ENCODE data around the gene DSP.

DNA sequence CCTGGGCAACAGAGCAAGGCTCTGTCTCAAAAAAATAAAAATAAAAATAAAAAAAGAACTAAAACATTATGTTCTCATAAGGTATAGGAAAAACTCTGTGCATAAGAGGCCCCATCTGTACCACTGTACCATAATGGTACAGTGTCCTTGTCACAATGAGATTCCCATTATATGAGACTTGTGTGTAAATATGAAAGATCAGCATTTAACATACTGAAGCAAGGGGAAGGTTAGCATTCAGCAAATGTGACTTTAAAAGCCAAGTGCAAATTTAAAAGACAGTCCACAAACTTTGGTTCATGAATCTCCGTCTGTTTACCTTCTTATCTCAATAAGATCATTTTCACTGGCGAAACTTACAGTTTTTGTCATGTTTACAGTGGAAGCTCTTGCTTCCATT, 16.2 kb downstream of the DSP start:
- TF ChIP-seq, protein P1, sequence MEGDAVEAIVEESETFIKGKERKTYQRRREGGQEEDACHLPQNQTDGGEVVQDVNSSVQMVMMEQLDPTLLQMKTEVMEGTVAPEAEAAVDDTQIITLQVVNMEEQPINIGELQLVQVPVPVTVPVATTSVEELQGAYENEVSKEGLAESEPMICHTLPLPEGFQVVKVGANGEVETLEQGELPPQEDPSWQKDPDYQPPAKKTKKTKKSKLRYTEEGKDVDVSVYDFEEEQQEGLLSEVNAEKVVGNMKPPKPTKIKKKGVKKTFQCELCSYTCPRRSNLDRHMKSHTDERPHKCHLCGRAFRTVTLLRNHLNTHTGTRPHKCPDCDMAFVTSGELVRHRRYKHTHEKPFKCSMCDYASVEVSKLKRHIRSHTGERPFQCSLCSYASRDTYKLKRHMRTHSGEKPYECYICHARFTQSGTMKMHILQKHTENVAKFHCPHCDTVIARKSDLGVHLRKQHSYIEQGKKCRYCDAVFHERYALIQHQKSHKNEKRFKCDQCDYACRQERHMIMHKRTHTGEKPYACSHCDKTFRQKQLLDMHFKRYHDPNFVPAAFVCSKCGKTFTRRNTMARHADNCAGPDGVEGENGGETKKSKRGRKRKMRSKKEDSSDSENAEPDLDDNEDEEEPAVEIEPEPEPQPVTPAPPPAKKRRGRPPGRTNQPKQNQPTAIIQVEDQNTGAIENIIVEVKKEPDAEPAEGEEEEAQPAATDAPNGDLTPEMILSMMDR (IDR thresholded peaks at IDR 0.05; ENCODE audit: borderline replicate concordance, extremely low read depth, low read length, poor library complexity, severe bottlenecking), result no peak
- TF ChIP-seq EZH2 (IDR thresholded peaks at IDR 0.05; ENCODE audit: borderline replicate concordance, low read depth, low read length, severe bottlenecking), result no peak

All from DND-41 (cell line).